HG03457 (cell line): ENCODE data around the gene FAM135A.

Experiments used
- ATAC-seq: cut with Tn5 transposase; IDR thresholded peaks from one replicate; pipeline ENCODE4 v1.9.1; 2021; ENCODE audit warnings: moderate number of reproducible peaks; ENCODE audit not compliant: unreplicated experiment

FAM135A gene

DNA sequence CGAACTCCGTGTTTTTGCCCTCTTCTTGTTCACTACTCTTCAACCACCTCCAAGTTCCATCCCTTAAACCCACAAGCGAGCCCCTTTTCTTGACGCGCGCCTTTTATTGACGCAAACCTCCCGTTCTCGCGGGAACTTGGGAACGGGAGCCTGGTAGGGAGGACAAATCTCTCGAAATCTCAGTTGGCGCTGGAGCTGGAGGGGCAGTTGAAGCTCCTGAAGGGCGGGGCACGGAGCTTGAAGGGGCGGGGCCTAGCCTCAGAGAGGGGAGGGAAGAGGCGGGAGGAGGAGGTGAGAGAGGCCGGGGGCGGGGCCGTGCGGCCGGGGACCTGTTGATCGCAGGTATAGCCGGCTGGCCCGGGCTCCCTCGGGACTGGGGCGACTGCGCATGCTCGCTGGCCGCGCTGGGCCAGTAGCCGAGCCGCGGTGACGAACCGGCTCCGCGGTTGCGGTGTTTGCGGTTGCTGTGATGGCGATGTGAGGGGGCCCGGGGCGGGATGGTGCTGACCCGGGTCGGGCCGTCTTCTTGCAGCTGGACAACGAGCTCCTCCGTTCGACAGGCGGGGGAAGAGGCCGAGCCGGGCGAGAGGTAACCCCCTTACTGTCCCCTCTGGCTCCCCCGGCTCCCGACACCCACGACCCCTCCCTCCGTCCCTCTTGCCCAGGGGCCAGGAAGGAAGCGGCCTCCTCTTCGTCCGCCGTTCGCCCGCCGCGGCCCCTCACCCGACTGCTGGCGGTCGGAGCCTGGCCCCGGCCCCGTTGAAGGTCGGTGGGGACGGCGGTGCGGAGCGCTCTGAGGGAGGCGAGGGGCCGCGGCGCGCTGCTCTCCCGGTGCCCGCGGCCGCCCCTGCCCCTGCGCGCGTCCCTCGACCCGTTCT is at the start of gene FAM135A:
TSS of gene FAM135A (plus strand) at position 395 of the 878 bp plus-strand sequence. CDS start 14,835 bp downstream, outside the sequence.
- ATAC-seq = peak; percentile 81

DNA sequence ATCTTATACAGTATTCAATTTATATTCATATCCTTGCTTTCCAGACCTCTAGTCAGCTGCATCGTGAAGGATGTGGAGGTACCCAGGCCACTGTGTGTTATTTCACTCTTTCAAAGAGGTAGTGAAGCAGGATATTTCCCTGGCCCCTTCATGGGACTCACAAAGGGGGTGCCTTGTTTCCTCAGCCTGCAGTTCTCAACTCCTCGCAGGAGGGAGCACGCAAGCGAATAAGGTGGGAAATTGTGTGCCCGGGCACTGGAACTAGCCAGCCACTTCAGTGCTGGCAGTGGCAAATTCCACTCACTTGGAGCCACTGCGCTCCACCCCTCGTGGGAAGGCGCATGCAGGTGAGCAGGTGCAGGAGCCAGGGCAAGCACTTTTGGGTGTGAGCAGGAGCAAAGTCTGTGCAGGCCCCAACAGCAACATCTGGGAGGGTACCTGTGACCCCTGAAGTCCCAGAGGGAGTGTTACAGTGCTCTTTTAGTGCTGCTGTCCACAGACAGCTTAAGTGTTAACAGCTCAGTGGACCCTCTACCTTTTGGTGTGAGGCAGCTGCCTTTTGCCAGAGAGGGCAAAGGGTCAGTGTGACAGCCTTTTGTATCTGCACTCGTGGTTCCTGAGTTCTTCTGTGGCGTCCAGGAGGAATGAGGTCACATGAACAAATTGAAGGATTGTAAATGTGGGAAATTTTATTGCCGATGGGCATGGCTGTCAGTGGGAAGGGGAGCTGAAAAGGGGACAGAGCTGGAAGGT is 49.4 kb upstream of the FAM135A start:
- no peak for ATAC-seq

DNA sequence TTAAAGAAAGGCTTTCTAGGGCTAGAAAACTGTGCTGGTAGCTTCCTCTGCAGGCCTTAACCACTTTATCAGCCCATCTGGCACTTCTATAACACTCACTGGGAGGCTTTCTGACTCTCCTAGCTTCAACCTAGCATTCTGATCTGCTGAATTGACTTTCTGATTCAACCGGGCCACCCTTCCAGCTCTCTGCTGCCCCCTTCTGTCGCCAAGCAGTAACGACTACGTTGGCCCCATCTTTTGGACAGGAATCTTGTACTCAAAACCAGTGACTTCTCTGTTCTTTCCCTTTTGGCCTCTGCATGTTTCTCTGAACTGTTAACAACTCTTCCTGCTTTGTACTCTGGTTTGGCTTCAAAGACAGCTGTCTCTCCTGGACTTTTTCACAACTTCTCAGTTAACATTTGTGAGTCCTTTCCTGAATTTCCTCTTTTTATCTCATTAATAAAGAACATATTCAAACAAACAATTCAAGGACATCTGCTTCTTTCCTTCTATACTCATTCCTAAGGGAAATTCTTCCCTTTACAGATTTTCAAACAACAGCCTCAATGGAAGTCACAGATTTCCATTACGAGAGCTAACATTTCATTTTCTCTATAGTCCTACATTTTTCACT is 43.9 kb upstream of the FAM135A start:
- peak; percentile 70 for ATAC-seq

DNA sequence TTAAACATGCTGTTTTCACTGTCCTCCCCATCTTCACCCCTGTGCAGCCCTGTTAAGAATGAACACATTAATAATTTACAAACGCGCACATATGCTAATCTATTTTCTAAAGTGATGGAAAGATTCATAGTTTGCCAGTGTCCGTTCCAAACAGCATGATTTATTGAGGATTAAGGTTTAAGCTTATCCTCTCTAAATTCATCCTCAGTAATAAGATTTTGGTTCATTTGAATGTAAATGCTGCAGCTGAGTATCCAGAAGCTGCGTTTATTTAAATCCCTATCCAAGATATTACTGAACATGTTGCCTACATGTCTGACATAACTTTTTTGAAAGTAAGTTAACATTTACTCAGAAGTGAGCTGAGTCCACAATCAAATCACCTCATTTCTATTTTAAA is 42.8 kb upstream of the FAM135A start:
- no peak for ATAC-seq

DNA sequence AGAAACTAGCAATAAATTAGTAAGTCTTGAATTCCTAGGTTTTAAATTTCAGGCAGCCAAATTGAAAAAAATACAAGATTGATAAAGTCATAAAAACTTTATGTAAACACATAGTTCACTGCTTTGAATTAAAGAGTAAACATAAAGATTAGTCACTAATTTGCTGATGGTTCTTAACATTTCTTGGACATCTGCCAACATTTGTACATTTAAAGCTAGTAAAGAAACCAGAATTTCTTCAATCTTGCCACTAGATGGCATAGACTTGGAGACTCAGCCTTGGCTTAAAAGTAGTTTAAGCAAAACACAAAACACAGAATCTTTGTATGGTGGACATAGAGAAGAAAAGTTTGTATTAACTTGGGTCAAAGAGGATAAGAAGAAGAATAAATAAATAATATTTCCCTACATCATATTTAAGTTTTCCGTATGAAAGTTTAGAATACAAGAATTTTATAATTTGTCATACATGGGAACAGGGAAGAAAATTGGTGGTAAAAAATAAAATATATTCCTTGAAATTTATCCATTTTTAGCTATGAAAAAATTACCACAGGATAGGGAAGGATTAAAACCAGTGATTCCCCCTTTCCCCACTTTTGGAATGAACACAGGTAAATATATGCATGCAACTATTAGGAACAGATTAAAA is 41.7 kb upstream of the FAM135A start:
- no peak for ATAC-seq

DNA sequence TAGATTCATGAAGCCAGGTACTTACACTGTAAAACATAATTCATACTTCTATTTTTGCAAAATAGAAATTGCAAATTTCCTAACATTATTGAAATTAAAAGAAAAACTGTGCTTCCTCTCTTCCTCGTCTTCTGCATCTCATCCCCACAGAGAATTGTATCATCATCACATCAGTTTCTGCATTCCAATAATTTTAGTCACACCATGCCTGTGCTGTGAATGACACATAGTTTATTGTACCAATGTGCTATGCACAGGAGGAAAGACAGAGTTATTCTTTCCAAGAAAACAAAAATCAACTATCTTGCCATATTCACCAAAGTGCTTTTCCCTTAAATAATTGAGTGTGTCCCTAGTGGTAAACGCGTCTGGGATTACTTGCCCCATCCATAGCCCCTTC is 38.1 kb upstream of the FAM135A start:
- ATAC-seq = no peak

DNA sequence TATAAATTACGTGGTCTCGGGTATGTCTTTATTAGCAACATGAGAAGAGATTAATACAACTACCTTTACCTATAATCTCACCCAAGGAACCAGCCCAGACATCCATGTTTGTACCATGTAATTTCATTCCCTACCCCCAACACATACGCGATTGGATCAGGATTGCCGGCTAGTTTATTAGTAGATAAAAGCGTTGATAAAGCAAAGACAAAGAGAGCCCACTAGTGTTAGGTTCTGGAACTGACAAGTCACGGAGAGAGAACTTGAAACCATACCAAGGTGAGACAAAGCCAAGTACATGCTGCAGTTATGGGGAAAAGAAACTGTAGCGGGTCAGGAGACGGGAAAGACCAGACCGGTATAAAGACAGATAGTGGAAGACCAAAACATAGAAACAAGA is 37.4 kb upstream of the FAM135A start:
- ATAC-seq = no peak

DNA sequence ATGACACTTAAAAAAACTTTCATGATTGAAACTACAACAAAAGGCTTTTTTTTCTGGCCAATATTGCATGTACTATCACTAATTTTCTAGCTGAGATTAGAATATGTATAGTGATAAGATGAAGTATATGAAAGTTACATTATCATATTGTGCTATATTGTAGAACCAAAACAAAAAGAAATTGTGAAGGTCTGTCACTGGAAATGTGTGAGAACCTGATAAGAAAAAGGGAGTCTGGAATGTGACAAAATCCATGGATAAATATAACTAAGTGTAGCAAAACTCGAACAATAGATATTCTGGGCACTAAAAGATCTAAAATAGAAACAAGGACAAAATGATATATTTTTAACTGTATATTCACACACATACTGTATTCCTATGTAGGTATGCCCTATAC is 36.7 kb upstream of the FAM135A start:
- ATAC-seq = no peak

DNA sequence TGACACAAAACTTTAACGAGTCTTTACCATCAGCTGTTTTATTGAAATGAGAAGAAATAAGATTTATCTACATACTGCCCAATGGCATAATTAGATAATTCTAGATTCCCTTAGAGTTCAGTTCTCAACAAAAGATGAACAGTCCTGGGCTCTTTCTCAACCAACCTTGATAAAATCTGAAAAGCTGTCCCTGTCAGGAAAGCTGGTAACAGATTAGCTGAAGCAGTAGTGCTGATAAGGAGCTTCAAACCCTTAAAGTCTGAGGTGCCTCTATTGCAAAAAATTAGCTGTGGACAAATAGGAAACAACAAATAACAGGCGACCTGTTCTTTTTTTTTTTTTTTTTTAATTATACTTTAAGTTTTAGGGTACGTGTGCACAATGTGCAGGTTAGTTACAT is 35.9 kb upstream of the FAM135A start:
- ATAC-seq = no peak

DNA sequence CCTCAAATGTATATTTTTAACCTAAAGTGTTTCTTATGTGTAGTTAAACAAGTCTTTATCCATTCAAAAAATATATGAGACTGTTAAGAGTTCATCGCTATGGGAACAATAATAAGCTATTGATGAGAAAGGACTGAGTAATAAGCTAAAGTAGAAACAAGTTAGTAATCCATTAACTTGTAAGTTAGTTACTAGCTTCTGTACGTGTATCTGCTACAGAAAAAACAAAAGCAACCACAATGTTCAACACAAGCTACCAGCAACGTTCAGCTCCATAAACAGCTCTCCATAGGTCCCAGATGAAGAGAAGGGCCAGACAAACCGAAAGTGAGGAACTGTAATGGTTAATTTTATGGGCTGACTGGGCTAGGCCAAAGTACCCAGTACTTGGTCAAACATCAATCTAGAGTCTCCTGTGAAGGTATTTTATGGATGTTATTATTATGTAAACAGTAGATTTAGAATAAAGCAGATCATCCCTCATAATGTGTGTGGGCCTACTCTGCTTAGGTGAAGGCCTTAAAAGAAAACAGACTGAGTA is 33.8 kb upstream of the FAM135A start:
- ATAC-seq = peak; percentile 42

DNA sequence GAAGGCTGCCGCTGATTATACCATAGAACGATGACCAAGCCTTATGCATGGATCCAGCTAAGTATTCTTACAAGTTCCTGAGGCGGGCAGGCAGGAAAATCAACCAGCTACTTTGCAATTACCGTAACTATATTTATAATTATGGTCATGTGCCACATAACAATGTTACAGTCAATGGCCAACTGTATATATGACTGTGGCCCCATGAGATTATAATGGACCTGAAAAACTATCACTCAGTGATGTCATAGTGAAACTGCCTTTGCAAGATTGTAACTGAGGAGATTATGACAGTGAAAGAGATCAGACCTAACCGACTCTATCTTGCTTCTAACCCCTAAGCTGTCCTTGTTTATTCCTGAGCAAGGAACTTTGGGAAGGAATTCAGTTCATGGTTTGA is 33.1 kb upstream of the FAM135A start:
- ATAC-seq = peak; percentile 89

DNA sequence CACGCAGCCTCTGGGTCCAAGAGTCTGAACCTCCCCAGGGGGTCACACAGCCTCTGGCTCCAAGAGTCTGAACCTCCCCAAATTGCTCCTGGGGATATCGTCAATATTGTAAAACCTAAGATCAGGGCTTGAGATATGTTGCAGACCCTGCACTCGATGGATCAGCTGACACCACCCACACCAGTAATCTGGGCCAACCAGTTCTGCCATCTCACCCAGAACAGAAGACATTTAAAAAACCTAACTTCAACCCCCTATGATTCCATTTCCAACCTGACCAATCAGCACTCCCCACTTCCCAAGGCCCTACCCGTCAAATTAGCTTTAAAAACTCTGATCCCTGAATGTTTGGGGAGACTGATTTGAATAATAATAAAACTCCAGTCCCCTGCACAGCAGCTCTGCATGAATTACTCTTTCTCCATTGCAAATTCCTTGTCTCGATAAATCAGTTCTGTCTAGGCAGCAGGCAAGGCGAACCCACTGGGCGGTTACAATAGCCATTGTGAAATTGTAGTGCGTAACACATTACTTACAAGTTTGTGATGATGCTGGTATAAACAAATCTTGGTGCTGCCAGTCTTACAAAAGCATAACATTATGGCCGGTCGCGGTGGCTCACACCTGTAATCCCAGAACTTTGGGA is 32.4 kb upstream of the FAM135A start:
- ATAC-seq = no peak

DNA sequence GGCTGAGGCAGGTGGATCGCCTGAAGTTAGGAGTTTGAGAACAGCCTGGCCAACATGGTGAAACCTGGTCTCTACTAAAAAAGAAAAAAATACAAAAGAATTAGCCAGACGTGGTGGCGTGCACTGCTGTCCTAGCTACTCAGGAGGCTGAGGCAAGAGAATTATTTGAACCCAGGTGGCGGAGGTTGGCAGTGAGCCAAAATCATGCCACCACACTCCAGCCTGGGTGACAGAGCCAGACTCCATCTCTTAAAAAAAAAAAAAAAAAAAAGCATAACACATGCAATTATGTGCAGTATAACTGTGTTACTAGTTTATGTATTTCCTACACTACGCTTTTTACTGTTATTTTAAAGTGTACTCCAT is 31.9 kb upstream of the FAM135A start:
- no peak for ATAC-seq

DNA sequence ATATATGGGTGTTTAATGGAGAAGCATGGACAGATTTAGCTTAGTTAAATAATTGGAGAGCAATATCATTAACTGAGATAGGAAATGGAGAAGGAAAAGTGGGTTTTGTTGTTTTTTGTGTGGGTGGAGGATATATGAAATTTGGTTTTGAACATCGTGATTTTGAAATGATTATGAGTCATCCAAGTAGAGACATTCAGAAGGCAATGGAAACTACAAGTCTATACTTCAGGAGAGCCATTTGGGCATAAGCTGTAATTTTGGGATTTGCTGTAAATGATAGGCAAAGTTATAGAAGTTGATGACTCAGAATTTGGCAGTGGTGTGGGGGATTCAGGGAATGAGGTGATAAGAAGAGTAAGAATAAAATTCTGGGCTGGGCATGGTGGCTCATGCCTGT is 27.4 kb upstream of the FAM135A start:
- ATAC-seq = no peak

DNA sequence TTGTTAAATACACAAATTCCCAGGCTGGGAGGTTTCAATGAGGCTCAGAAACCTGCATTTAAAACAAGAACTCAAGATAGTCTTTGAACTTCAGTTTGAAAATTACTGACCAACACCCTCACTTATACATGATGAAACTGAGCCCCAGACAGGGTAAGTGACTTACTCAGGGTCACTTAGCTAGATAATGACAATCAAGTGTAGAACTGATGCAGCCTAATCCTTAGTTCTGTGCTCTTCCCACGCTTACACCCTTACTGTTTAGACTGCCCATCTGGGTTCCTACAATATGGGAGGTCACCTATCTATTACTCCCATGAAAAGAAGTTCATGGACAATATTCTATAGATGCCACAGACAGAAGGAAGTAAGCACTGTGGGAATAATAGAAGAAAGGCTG is 24.5 kb upstream of the FAM135A start:
- no peak for ATAC-seq

DNA sequence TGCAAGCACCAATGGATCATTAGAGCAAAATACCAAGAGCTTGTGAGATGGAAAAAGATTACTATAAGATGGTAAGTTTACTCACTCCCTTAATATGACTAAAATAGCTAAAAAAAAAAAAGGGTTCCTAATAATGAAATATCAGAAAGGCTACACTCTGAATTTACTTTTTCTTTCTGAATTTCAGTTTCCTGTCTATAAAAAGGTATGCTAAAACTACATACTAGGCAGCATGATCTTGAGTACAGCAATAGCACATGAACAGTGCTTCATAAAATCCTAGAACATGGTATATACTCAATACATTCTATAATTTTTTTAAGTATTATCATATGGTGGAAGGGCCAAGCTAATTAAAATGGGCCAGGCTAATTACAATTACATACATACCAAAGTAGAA is 24.0 kb upstream of the FAM135A start:
- ATAC-seq = no peak

DNA sequence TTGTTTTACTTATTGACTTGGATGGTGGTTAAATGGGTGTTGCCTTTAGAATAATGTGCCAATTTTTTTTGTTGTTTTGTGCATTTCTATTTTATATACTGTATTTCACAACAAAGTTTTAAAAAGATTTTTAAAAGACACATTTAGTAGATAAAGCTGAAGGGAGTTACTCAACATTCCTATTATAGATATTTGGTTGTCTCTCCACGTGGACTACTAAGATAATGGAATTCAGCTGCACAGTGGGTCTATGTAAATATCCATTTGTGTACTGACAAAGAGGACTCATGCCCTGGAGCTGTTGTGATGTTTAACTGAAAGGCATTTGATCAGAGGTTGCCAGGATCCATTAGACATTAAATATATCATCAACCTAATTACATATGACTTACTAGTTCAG is 23.2 kb upstream of the FAM135A start:
- ATAC-seq = no peak

DNA sequence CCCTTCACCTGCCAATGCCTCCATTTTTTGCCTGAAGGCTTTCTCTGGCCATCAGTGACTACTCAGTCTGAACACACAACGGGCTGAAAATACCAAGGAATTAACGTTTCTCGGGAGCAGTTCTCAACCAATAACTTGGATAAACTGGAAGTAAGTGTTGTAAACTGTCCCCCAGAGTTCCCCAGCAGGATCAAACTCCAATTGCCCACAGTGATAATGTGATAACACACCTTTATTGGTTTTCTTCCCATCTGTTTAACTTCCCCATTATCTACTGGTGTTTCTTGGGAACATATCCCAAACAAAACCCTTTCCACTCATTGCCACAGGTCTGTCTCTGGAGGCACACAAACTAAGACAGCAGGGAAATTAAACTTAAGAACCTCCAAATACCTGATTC is 21.8 kb upstream of the FAM135A start:
- no peak for ATAC-seq

DNA sequence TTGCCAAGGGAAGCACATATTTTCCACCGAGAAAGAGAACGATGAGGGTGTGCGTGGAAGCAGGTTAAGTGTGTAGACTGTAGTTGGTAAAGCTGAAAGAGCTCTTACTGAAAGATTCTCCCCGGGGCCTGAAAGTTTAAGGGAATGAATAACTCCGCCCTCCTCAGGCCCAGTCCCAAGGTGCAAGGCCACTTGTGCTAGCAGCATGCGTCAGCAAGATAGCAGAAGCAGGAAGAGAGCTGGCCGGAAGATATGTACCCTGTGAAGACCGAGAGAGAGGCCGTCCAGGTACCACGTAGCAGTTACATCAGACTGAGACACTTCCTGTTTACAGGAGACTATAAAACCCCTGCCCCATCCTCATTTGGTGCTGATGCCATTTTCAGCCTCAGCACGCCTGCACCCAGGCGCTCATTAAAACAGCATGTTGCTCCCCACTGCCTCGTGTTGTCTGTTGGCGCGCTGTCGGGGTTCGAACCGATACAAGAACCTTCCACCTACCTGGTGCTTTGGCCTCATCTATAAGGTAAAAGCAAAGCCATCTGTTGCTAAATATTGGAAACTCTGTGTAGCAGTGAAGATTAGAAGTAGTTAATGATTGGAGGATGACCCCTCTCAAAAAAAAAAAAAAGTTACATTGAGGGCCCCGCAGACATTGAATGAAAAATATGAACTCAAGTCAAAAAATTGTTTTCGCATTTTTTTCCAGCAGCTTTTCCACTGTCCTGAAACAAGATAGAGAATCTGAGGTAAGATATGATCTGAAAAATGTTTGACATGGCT is 18.6 kb upstream of the FAM135A start:
- ATAC-seq = no peak

DNA sequence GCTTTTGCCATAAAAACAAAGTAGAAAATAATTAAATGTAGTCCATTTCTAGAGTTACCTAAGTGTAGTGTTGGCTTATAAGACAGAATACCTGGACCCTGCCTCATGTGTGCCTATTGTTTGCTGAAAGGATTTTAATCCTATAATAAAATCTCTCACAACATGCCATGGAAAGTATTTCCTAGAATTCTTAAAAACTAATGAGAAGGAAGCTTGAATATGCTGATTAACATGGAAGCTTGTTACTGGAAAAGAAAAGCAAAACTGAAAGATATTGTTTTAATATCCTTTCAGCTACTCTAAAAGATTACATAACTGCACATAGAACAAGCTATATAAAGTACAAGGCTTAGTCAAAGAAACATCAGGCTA is 18.0 kb upstream of the FAM135A start:
- ATAC-seq = no peak
